Endothelial cell of umbilical vein (primary cell): ENCODE data around the gene FCN2.

ENCODE experiments used
- CTCF ChIP-seq, 2 donors: IDR thresholded peaks; 1 replicate in 1 of 2; 2 replicates in 1 of 2; pipeline ENCODE4 v1.5.1; 2011; ENCODE audit warnings: low read length in 2 of 2, mild to moderate bottlenecking in 2 of 2, moderate library complexity in 2 of 2, control low read depth in 1 of 2, inconsistent platforms in 1 of 2, low read depth in 1 of 2; ENCODE audit not compliant: insufficient read depth in 1 of 2; ENCODE audit errors: extremely low read depth in 1 of 2
- EZH2 ChIP-seq: IDR thresholded peaks from 2 replicates; pipeline ENCODE4 v1.6.1; 2012; ENCODE audit warnings: borderline replicate concordance, low read depth, mild to moderate bottlenecking, moderate library complexity, low read length, inconsistent platforms; ENCODE audit not compliant: severe bottlenecking
- FOS ChIP-seq: IDR thresholded peaks from 2 replicates; pipeline ENCODE4 v1.6.1; 2011; ENCODE audit warnings: mild to moderate bottlenecking, low read length, moderate library complexity, borderline replicate concordance; ENCODE audit not compliant: insufficient read depth
- GATA2 ChIP-seq: IDR thresholded peaks from 2 replicates; pipeline ENCODE4 v1.7.0; 2011; ENCODE audit warnings: low read depth, mild to moderate bottlenecking, moderate library complexity, mixed read lengths, low read length; ENCODE audit not compliant: insufficient read length, insufficient read depth
- MYC ChIP-seq: IDR thresholded peaks from one replicate; pipeline ENCODE4 v1.6.1; 2011; ENCODE audit warnings: mild to moderate bottlenecking, low read depth, low read length
- POLR2A ChIP-seq: IDR thresholded peaks from 2 replicates; pipeline ENCODE4 v1.6.1; 2012; ENCODE audit warnings: low read depth, mild to moderate bottlenecking, control low read depth, low read length
- POLR2AphosphoS5 ChIP-seq: IDR thresholded peaks from 2 replicates; pipeline ENCODE4 v1.6.1; 2012; ENCODE audit warnings: low read depth, mild to moderate bottlenecking, control low read depth, low read length, moderate library complexity; ENCODE audit not compliant: insufficient read depth

- TF ChIP-seq POLR2A (no peak), POLR2AphosphoS5 (no peak), CTCF (IDR thresholded peaks at IDR 0.05; ENCODE audit: extremely low read depth in 1 of 2, insufficient read depth in 1 of 2, low read depth in 1 of 2, low read length in 2 of 2) (no peak), EZH2 (no peak), MYC (no peak), GATA2 (no peak), FOS (no peak)
Measured at GRCh38 chr9:134892820-134893420, 12.3 kb downstream of the FCN2 start.
